PC-9 (cell line): ENCODE data around the gene GNAI1. TPM values are rescaled to one million over a fixed set of nuclear protein-coding genes. Genes with fewer than 3 reads are reported as not detected.

Experiments used
- Bru-seq: library from RNA; stranded (reverse); fragments of 400-500 nt; gene quantifications from one replicate; lab custom pipeline; 2021; lab: Mats Ljungman, UMichigan
- BruChase-seq, 2 experiments: library from RNA; stranded (reverse); fragments of 400-500 nt; gene quantifications; one replicate each; lab custom pipeline; 2021; lab: Mats Ljungman, UMichigan
- BruUV-seq: library from RNA; stranded (reverse); fragments of 400-500 nt; replicated peaks from 2 replicates; lab custom pipeline; 2021; lab: Mats Ljungman, UMichigan
- CTCF ChIA-PET: fragments of 300-600 bp; sonication (Branson Sonifier 250); formaldehyde crosslinking; loops from one replicate; lab custom pipeline; 2022; ENCODE audit warnings: antibody characterized with exemption; lab: Charles Lee
- POLR2A ChIA-PET: fragments of 300-600 bp; sonication (Branson Sonifier 250); formaldehyde crosslinking; loops from one replicate; lab custom pipeline; 2022; ENCODE audit warnings: antibody characterized with exemption; ENCODE audit not compliant: unreplicated experiment; lab: Charles Lee
- DNase-seq, 2 experiments: peaks; one replicate each; pipeline versions ENCODE4 v3.0.0 to v3.0.0-alpha.2; 2015 to 2022; ENCODE audit warnings: mixed read lengths in 1 of 2
- H2AFZ ChIP-seq: fragments of 200-600 bp; sonication (generic); 2 replicates; pipeline ENCODE4 v1.8.1; 2017; ENCODE audit warnings: antibody characterized with exemption
- H3F3A ChIP-seq: fragments of 200-600 bp; sonication (generic); 2 replicates; pipeline ENCODE4 v1.8.1; 2017; ENCODE audit warnings: antibody characterized with exemption, mild to moderate bottlenecking, low read depth; ENCODE audit not compliant: insufficient read depth
- H3K27ac ChIP-seq: fragments of 200-600 bp; sonication (generic); 2 replicates; pipeline ENCODE4 v1.6.1; 2016; ENCODE audit warnings: mixed run types
- H3K27me3 ChIP-seq: fragments of 200-600 bp; sonication (generic); 2 replicates; pipeline ENCODE4 v1.6.1; 2016; ENCODE audit warnings: low read depth, mixed run types; ENCODE audit not compliant: insufficient read depth
- H3K36me3 ChIP-seq: fragments of 200-600 bp; sonication (generic); 2 replicates; pipeline ENCODE4 v1.6.1; 2016; ENCODE audit warnings: low read depth, mixed run types
- H3K4me1 ChIP-seq: fragments of 200-600 bp; sonication (generic); replicated peaks from 2 replicates; pipeline ENCODE4 v1.6.1; 2016; ENCODE audit warnings: mixed run types; ENCODE audit not compliant: insufficient read depth
- H3K4me2 ChIP-seq: fragments of 200-600 bp; sonication (generic); 2 replicates; pipeline ENCODE4 v1.6.1; 2017; ENCODE audit warnings: mixed run types
- H3K4me3 ChIP-seq: fragments of 200-600 bp; sonication (generic); 2 replicates; pipeline ENCODE4 v1.6.1; 2016; ENCODE audit warnings: mixed run types
- H3K79me2 ChIP-seq: fragments of 200-600 bp; sonication (generic); 2 replicates; pipeline ENCODE4 v1.6.1; 2017; ENCODE audit warnings: low read depth, mixed run types
- H3K9me2 ChIP-seq: fragments of 200-600 bp; sonication (generic); 2 replicates; pipeline ENCODE4 v1.8.1; 2017; ENCODE audit warnings: mild to moderate bottlenecking; ENCODE audit not compliant: insufficient read depth
- H3K9me3 ChIP-seq: fragments of 200-600 bp; sonication (generic); 2 replicates; pipeline ENCODE4 v1.8.1; 2016; ENCODE audit warnings: low read depth; ENCODE audit not compliant: insufficient read depth
- H4K20me1 ChIP-seq: fragments of 200-600 bp; sonication (generic); 2 replicates; pipeline ENCODE4 v1.8.1; 2017; ENCODE audit not compliant: insufficient read depth
- CTCF ChIP-seq: fragments of 200-600 bp; sonication (generic); conservative IDR thresholded peaks from 2 replicates; pipeline ENCODE4 v1.6.1; 2017; ENCODE audit warnings: mixed run types, antibody characterized with exemption, mild to moderate bottlenecking, moderate library complexity
- EZH2 ChIP-seq: fragments of 200-600 bp; sonication (generic); IDR thresholded peaks from 2 replicates; pipeline ENCODE4 v1.8.0; 2017; ENCODE audit warnings: antibody characterized with exemption, low read depth
- intact Hi-C: fragments of 100-400 bp; cut with micrococcal nuclease; formaldehyde crosslinking; loops from one replicate; pipeline ENCODE4 v1.10.0; 2022; ENCODE audit not compliant: unreplicated experiment
- long read RNA-seq: library from polyadenylated mRNA; stranded (forward); transcript quantifications from one replicate; pipeline ENCODE4 v2.0.0, GENCODE V29; 2022
- total RNA-seq: library from RNA; stranded (reverse); gene quantifications from 2 replicates; pipeline ENCODE4 v1.2.3, GENCODE V29; 2021

GNAI1 gene
- 16.8 and 25.6 TPM in 2 replicates for total RNA-seq
- Bru-seq, nascent RNA: percentile 50 among the genes with signal in this experiment
- BruChase-seq, experiment 1, labeled RNA remaining after a 2-hour chase: percentile 49 among the genes with signal in this experiment
- BruChase-seq, experiment 2, labeled RNA remaining after a 6-hour chase: percentile 45 among the genes with signal in this experiment
- long read RNA-seq, full-length matches to known transcripts: 42 of 47 reads
- long read RNA-seq, partial matches to known transcripts: 1 of 47 reads
- long read RNA-seq, other reads (novel, unspliced or antisense): 4 of 47 reads

- H3K79me2 ChIP-seq: peaks cover 39% of the 10 kb centered on the region
- no TSS peak for BruUV-seq
- TF ChIP-seq CTCF: no peak; the same call in 1 of the 2 replicates
- TF ChIP-seq EZH2: no peak
- H3F3A ChIP-seq: peaks cover 15% of the 10 kb centered on the region; the same call in 1 of the 2 replicates
- H3K27ac ChIP-seq: peak within 1 kb of the TSS; percentile 69
- intact Hi-C loops: loop anchor here (2.0 to 10.0 kb wide), 8 partner anchors 42 to 1150 kb away; no protein-coding TSS in a partner anchor
- ChIA-PET CTCF (interaction anchor here (0.6 to 1.7 kb wide), 16 partner anchors 11 to 1334 kb away, joined by 3 to 35 read pairs (median 7); no protein-coding TSS in a partner anchor), POLR2A (interaction anchor here (0.6 to 0.9 kb wide), 4 partner anchors 11 to 683 kb away, joined by 4 to 12 read pairs (median 7); no protein-coding TSS in a partner anchor)
- H3K4me1 ChIP-seq: peaks cover 16% of the 10 kb centered on the region
- H3K4me2 ChIP-seq: peak within 1 kb of the TSS; percentile 84
- H2AFZ ChIP-seq: peak within 1 kb of the TSS; percentile 99
- H3K9me3 ChIP-seq: no peaks in the 10 kb centered on the region
- H3K4me3 ChIP-seq: peak within 1 kb of the TSS; percentile 97
- H3K27me3 ChIP-seq: no peaks in the 10 kb centered on the region
- no peaks in the 10 kb centered on the region for H4K20me1 ChIP-seq
- no peaks in the 10 kb centered on the region for H3K36me3 ChIP-seq
- DNase-seq: peak; percentile 76 to 87
- H3K9me2 ChIP-seq: no peaks in the 10 kb centered on the region
These were observed at the start of gene GNAI1 for GRCh38 chr7:80134536-80135308. Gene GNAI1 (plus strand): TSS chr7:80134831. CDS start chr7:80135161, 330 bp downstream.

GRCh38 chr7:80087051-80087770, 47.4 kb upstream of the GNAI1 start:
- DNase-seq: no peak
- H3K27ac ChIP-seq: no peak overlapping the region
- H3K9me3 ChIP-seq: no peaks in the 10 kb centered on the region
- no peaks in the 10 kb centered on the region for H4K20me1 ChIP-seq
- intact Hi-C loops: no loop called here
- ChIA-PET POLR2A (interaction anchor here (0.5 kb wide), 1 partner anchor 8 kb away, joined by 4 read pairs; no protein-coding TSS in a partner anchor), CTCF (no interaction called here)
- no peaks in the 10 kb centered on the region for H3K27me3 ChIP-seq
- H3K4me2 ChIP-seq: no peak overlapping the region
- no peaks in the 10 kb centered on the region for H3K79me2 ChIP-seq
- H3F3A ChIP-seq: peaks cover 13% of the 10 kb centered on the region; the same call in 1 of the 2 replicates
- H2AFZ ChIP-seq: no peak overlapping the region
- BruUV-seq: no TSS peak
- H3K9me2 ChIP-seq: no peaks in the 10 kb centered on the region
- no peak overlapping the region for H3K4me3 ChIP-seq
- no peaks in the 10 kb centered on the region for H3K36me3 ChIP-seq
- TF ChIP-seq CTCF (no peak), EZH2 (no peak)
- H3K4me1 ChIP-seq: peaks cover 18% of the 10 kb centered on the region

- ChIA-PET POLR2A (interaction anchor here (0.5 kb wide), 1 partner anchor 9 kb away, joined by 4 read pairs; no protein-coding TSS in a partner anchor), CTCF (no interaction called here)
- BruUV-seq: no TSS peak
- Histone ChIP-seq H3K4me2 (no peak overlapping the region), H3K4me1 (peaks cover 18% of the 10 kb centered on the region), H3K9me3 (no peaks in the 10 kb centered on the region), H3K27ac (no peak overlapping the region), H4K20me1 (no peaks in the 10 kb centered on the region), H3K4me3 (no peak overlapping the region), H3K27me3 (no peaks in the 10 kb centered on the region), H3K79me2 (no peaks in the 10 kb centered on the region), H3K36me3 (no peaks in the 10 kb centered on the region), H2AFZ (no peak overlapping the region), H3K9me2 (no peaks in the 10 kb centered on the region), H3F3A (peaks cover 13% of the 10 kb centered on the region; the same call in 1 of the 2 replicates)
- TF ChIP-seq EZH2: no peak
- TF ChIP-seq CTCF: no peak
- DNase-seq: no peak
- intact Hi-C loops: no loop called here
These were observed 46.9 kb upstream of the GNAI1 start for GRCh38 chr7:80087771-80088170.
